ENCODE data around the gene RUNX3.

RUNX3 gene

DNA sequence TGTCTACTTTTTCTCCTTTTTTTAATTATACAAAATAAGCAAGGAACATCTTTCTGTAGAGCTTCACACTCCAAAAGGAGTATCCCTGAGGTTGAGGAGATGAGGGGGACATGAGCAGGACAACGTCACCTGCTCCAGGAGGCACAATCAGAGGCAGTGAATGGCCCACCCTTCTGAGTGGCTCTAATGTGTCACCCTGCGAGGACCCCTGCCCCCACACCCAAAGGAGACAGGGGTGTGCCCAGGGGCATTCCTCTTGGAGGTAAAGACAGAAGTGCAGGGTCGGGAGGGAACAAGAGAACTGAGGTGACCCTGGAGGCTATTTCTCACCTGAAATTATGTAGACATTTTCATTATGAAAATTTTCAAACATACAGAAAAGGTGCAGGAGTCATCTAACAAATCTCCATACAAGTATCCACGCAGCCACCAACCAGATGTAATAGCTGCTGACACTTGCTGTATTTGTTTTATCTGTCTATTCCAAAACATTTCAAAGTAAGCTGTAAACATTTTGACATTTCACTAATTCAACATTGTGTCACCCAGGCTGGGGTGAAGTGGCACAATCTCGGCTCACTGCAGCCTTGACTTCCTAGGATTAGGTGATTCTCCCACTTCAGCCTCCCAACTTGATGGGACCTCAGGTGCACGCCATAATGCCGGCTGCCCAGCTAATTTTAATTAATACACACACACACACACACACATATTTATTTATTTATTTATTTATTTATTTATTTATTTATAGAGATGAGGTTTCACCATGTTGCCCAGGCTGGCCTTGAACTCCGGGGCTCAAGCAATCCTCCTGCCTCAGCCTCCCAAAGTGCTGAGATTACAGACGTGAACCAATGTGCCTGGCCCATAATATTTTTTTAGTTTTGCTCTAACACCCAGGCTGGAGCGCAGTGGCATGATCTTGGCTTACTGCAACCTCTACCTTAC, 70.7 kb downstream of the RUNX3 start:
- DNase-seq, result no peak

- no peak for DNase-seq
Measured at GRCh38 chr1:24858277-24858676, 71.8 kb downstream of the RUNX3 start.

GRCh38 chr1:24857507-24858133, 72.5 kb downstream of the RUNX3 start:
- DNase-seq, result no peak

DNA sequence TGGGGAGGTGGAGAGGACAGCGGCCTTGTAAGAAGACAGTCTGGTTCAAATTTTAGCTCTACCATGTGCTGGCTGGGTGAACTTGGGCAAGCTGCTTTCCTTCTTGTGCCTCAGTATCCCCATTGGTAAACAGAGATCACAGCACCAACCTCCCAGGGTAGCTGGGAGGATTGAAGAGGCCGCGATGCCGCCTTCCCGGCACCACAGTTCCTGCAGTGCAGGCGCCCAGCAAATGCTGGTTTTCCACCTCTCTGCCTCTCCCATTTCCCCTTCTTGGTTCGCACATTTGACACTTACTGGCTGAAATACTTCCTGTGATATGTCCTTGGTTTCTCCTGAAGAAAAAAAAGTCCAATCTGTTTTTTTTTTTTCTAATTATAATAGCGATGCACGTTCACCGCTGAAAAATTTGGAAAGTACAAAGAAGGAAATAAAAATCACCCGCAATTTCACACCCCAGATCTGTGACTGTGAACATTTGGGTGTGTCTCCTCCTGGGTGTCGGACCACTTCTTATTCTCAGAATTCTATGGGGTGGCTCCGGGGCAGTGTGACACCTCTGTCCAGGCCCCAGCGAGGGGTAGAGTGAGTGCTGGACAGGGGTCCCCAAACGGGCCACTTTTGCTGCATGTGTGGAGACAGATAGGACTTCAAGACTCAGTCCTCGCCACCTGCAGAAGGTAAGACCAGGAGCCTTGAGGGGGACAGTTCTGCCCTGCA, 73.1 kb downstream of the RUNX3 start:
- DNase-seq, result no peak

- no peak for DNase-seq
Measured at GRCh38 chr1:24855474-24855873, 74.6 kb downstream of the RUNX3 start.

DNA sequence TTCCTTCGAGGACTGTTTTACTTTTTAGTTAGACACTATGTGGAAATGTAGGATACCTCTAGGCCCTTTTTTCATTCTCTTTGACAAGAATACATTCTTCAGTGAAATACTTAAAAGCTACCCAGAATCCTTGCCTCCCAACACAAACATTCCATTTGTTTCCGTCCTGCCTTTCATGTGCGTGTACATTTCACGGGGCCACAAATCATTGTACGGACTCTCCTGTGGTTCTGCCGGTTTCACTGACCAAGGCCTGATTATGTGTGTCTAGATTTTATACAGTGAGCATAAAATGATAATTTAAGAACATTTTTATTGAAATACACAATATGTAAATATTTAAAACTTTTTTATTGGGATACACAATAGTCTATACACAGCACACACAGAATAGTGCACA, 76.4 kb downstream of the RUNX3 start:
- DNase-seq, result no peak

DNA sequence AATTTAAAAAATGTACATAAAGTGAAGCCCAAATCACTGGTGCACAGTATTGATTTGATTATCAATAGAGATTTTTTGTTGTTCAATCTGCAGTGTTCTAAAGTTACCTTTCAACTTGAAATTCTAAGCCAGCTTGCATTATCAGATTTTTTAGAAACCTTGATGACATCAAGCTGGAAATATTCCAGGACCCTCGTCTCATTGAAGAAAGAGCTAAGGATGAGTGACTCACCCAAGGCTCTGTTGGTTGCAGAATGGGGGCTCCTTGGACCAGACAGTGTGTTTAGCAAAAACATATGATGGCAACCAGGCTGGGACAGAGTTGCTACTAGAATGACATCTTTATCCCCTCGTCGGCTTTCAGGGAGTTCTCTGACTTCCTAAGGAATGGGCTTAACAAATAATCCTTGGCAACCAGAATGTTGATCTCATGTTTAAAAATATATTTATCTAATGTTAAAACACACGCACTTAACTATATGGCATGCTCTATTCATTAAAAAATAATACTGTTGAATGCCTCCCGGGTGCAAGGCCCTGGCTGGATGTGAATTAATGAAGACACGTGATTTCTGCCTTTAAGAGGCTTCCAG, 79.7 kb downstream of the RUNX3 start:
- no peak for DNase-seq

- peak in 1 of 6 experiments; percentile 16 for DNase-seq
Measured at GRCh38 chr1:24849672-24850295, 80.3 kb downstream of the RUNX3 start.

Data from stimulated activated naive CD4-positive, alpha-beta T cell (primary cell).